Measurements from ENCODE around the gene FAM53B. TPM values are rescaled to one million over a fixed set of nuclear protein-coding genes. Genes with fewer than 3 reads are reported as not detected.
A peak's percentile ranks its signal among the peaks of the same experiment; 100 is the strongest.

The FAM53B gene
- total RNA-seq, 1 donor from 2014 or later: 21.8 TPM

- peaks cover 89% of the 10 kb centered on the region for H3K4me1 Mint-ChIP-seq
- no peak overlapping the region for H3K27ac Mint-ChIP-seq
- no peaks in the 10 kb centered on the region for H3K27me3 Mint-ChIP-seq
- DNase-seq: no peak
- no peak overlapping the region for H3K4me3 Mint-ChIP-seq
- peaks cover 37% of the 10 kb centered on the region for H3K36me3 Mint-ChIP-seq (ENCODE audit: low read depth)
- no peaks in the 10 kb centered on the region for H3K9me3 Mint-ChIP-seq
- intact Hi-C loops (cut with micrococcal nuclease): no loop called here
Observed at GRCh38 chr10:124705381-124705740, 38.8 kb downstream of the FAM53B start.

GRCh38 chr10:124704428-124705380 lies 39.5 kb downstream of the FAM53B start:
- Mint-ChIP-seq H3K27ac (peak overlapping the region; percentile 95), H3K4me3 (peak overlapping the region; percentile 17), H3K4me1 (peaks cover 90% of the 10 kb centered on the region), H3K27me3 (no peaks in the 10 kb centered on the region), H3K9me3 (no peaks in the 10 kb centered on the region), H3K36me3 (ENCODE audit: low read depth) (peaks cover 43% of the 10 kb centered on the region)
- no peak for DNase-seq
- intact Hi-C loops (cut with micrococcal nuclease): no loop called here

- Mint-ChIP-seq H3K36me3 (ENCODE audit: low read depth) (peaks cover 46% of the 10 kb centered on the region), H3K27ac (peak overlapping the region; percentile 95), H3K27me3 (no peaks in the 10 kb centered on the region), H3K4me3 (peak overlapping the region; percentile 41), H3K4me1 (peaks cover 88% of the 10 kb centered on the region), H3K9me3 (no peaks in the 10 kb centered on the region)
- DNase-seq: no peak
- intact Hi-C loops (cut with micrococcal nuclease): no loop called here
Observed at GRCh38 chr10:124703778-124704427, 40.3 kb downstream of the FAM53B start.

- Mint-ChIP-seq H3K9me3 (no peaks in the 10 kb centered on the region), H3K27me3 (no peaks in the 10 kb centered on the region), H3K36me3 (ENCODE audit: low read depth) (peaks cover 52% of the 10 kb centered on the region), H3K4me3 (peak overlapping the region; percentile 41), H3K27ac (peak overlapping the region; percentile 95), H3K4me1 (peaks cover 89% of the 10 kb centered on the region)
- no peak for DNase-seq
- intact Hi-C loops (cut with micrococcal nuclease): no loop called here
Observed at GRCh38 chr10:124703372-124703771, 40.8 kb downstream of the FAM53B start.

GRCh38 chr10:124701881-124702656 lies 42.1 kb downstream of the FAM53B start:
- Mint-ChIP-seq H3K27me3 (no peaks in the 10 kb centered on the region), H3K4me3 (peak overlapping the region; percentile 62), H3K27ac (peak overlapping the region; percentile 95), H3K4me1 (peaks cover 90% of the 10 kb centered on the region), H3K36me3 (ENCODE audit: low read depth) (peaks cover 52% of the 10 kb centered on the region), H3K9me3 (no peaks in the 10 kb centered on the region)
- intact Hi-C loops (cut with micrococcal nuclease): loop anchor here (1.0 kb wide), 2 partner anchors 8 to 14 kb away; no protein-coding TSS in a partner anchor
- peak; percentile 72 for DNase-seq

- H3K9me3 Mint-ChIP-seq: no peaks in the 10 kb centered on the region
- DNase-seq: no peak
- intact Hi-C loops (cut with micrococcal nuclease): no loop called here
- H3K27me3 Mint-ChIP-seq: no peaks in the 10 kb centered on the region
- H3K4me3 Mint-ChIP-seq: peak overlapping the region; percentile 62
- peaks cover 49% of the 10 kb centered on the region for H3K36me3 Mint-ChIP-seq (ENCODE audit: low read depth)
- H3K27ac Mint-ChIP-seq: peak overlapping the region; percentile 95
- peaks cover 89% of the 10 kb centered on the region for H3K4me1 Mint-ChIP-seq
Observed at GRCh38 chr10:124701435-124701834, 42.7 kb downstream of the FAM53B start.

GRCh38 chr10:124701038-124701365 lies 43.2 kb downstream of the FAM53B start:
- H3K36me3 Mint-ChIP-seq (ENCODE audit: low read depth): peaks cover 50% of the 10 kb centered on the region
- no peaks in the 10 kb centered on the region for H3K9me3 Mint-ChIP-seq
- H3K27me3 Mint-ChIP-seq: no peaks in the 10 kb centered on the region
- no peak for DNase-seq
- H3K4me3 Mint-ChIP-seq: no peak overlapping the region
- peak overlapping the region; percentile 95 for H3K27ac Mint-ChIP-seq
- intact Hi-C loops (cut with micrococcal nuclease): no loop called here
- peaks cover 89% of the 10 kb centered on the region for H3K4me1 Mint-ChIP-seq

- DNase-seq: no peak
- Mint-ChIP-seq H3K27ac (peak overlapping the region; percentile 95), H3K27me3 (no peaks in the 10 kb centered on the region), H3K9me3 (no peaks in the 10 kb centered on the region), H3K4me3 (no peak overlapping the region), H3K4me1 (peaks cover 91% of the 10 kb centered on the region), H3K36me3 (ENCODE audit: low read depth) (peaks cover 52% of the 10 kb centered on the region)
- intact Hi-C loops (cut with micrococcal nuclease): no loop called here
Observed at GRCh38 chr10:124700293-124701037, 43.7 kb downstream of the FAM53B start.

GRCh38 chr10:124699471-124700292 lies 44.5 kb downstream of the FAM53B start:
- peak overlapping the region; percentile 94 for H3K27ac Mint-ChIP-seq
- no peaks in the 10 kb centered on the region for H3K9me3 Mint-ChIP-seq
- no peaks in the 10 kb centered on the region for H3K27me3 Mint-ChIP-seq
- H3K4me1 Mint-ChIP-seq: peaks cover 94% of the 10 kb centered on the region
- peak; percentile 56 for DNase-seq
- H3K36me3 Mint-ChIP-seq (ENCODE audit: low read depth): peaks cover 57% of the 10 kb centered on the region
- intact Hi-C loops (cut with micrococcal nuclease): no loop called here
- H3K4me3 Mint-ChIP-seq: peak overlapping the region; percentile 36

- Mint-ChIP-seq H3K36me3 (ENCODE audit: low read depth) (peaks cover 54% of the 10 kb centered on the region), H3K27me3 (no peaks in the 10 kb centered on the region), H3K9me3 (no peaks in the 10 kb centered on the region), H3K4me1 (peaks cover 92% of the 10 kb centered on the region), H3K4me3 (peak overlapping the region; percentile 60), H3K27ac (peak overlapping the region; percentile 94)
- intact Hi-C loops (cut with micrococcal nuclease): no loop called here
- no peak for DNase-seq
Observed at GRCh38 chr10:124698545-124699469, 45.4 kb downstream of the FAM53B start.

GRCh38 chr10:124697837-124698544 lies 46.2 kb downstream of the FAM53B start:
- DNase-seq: peak; percentile 84
- H3K4me3 Mint-ChIP-seq: peak overlapping the region; percentile 60
- intact Hi-C loops (cut with micrococcal nuclease): no loop called here
- H3K27me3 Mint-ChIP-seq: no peaks in the 10 kb centered on the region
- peak overlapping the region; percentile 94 for H3K27ac Mint-ChIP-seq
- H3K36me3 Mint-ChIP-seq (ENCODE audit: low read depth): peaks cover 55% of the 10 kb centered on the region
- no peaks in the 10 kb centered on the region for H3K9me3 Mint-ChIP-seq
- peaks cover 89% of the 10 kb centered on the region for H3K4me1 Mint-ChIP-seq

Data from activated CD4-positive, alpha-beta T cell treated with anti-CD3 and anti-CD28 coated beads, Interleukin-2, amount 10 ng/mL, durations not matched to agents 24 days and 14 days (primary cell).